Ectodermal cell (in vitro differentiated cells): ENCODE results near the gene PLEKHH1.

ENCODE experiments used
- H3K27ac ChIP-seq: 2 replicates; pipeline ENCODE4 v1.7.0; 2013; ENCODE audit warnings: mild to moderate bottlenecking, low read depth, low read length; ENCODE audit not compliant: insufficient read depth, poor library complexity, severe bottlenecking
- H3K27me3 ChIP-seq: 2 replicates; pipeline ENCODE4 v1.7.0; 2013; ENCODE audit warnings: mild to moderate bottlenecking, low read length; ENCODE audit not compliant: insufficient read depth, control insufficient read depth, poor library complexity, severe bottlenecking
- H3K36me3 ChIP-seq: one replicate; pipeline ENCODE4 v1.7.0; 2013; ENCODE audit warnings: low read length; ENCODE audit not compliant: control insufficient read depth, insufficient read depth
- H3K4me1 ChIP-seq: one replicate; pipeline ENCODE4 v1.7.0; 2013; ENCODE audit warnings: low read length; ENCODE audit not compliant: control insufficient read depth, insufficient read depth
- H3K4me3 ChIP-seq: 2 replicates; pipeline ENCODE4 v1.7.0; 2013; ENCODE audit warnings: low read depth, low read length, control low read depth; ENCODE audit not compliant: insufficient read depth
- H3K9me3 ChIP-seq: 2 replicates; pipeline ENCODE4 v1.7.0; 2013; ENCODE audit warnings: mild to moderate bottlenecking, low read length, moderate library complexity; ENCODE audit not compliant: control insufficient read depth
- WGBS, 2 experiments: methylation state at CpG; one replicate each; pipeline ENCODE4 v1.1.7; 2013; ENCODE audit warnings: missing lambda C conversion rate in 2 of 2; 5-methylcytosine and 5-hydroxymethylcytosine counted together

Gene PLEKHH1

DNA sequence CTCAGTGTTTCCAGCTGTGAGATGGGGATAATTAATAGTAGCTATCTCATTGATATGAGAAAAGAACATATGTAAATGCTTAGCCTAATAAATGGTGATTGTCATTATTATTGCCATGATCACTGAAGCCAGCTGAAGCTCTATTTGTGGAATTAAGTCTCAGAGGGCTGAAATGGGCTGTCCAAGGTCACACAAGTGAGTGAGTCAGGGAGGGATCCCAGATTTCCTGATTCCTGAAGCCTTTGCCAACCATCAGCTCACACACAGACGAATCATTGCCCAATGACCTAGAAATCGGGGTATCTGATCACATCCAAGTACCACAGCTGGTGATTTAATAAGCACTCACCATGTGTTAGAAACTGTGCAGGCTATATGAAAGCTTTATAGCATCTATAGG, 23.0 kb upstream of the PLEKHH1 start:
- H3K9me3 ChIP-seq = no peaks in the 10 kb centered on the region
- no peak overlapping the region for H3K4me3 ChIP-seq
- H3K36me3 ChIP-seq = no peaks in the 10 kb centered on the region
- no peaks in the 10 kb centered on the region for H3K4me1 ChIP-seq
- peaks cover 33% of the 10 kb centered on the region for H3K27me3 ChIP-seq
- 97 to 100% methylated on average over 2 of the region's 2 CpGs for WGBS, 2 experiments
- no peak overlapping the region for H3K27ac ChIP-seq

DNA sequence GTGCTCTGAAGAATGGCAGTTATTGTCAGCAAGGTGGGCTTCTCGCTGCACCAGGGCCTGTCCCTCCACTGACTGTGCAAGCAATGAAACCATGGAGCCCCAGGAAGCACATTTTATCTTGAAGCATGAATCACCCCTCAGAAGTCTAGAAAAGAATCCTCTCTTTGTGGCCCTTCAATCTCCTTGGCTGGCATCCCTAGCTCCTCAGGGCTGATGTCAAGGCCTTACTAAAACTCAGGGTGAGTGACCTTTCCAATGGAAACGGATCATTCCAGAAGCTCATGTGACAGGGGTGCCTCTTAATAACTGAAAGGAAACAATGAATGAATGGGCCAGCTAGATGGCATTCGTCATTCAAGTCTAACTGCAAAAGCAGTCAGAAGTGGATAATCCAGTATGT, 22.3 kb upstream of the PLEKHH1 start:
- no peaks in the 10 kb centered on the region for H3K4me1 ChIP-seq
- H3K27ac ChIP-seq = no peak overlapping the region
- H3K27me3 ChIP-seq = peaks cover 40% of the 10 kb centered on the region
- no peaks in the 10 kb centered on the region for H3K9me3 ChIP-seq
- H3K4me3 ChIP-seq = no peak overlapping the region
- 76 to 83% methylated on average over 3 of the region's 3 CpGs for WGBS, 2 experiments
- no peaks in the 10 kb centered on the region for H3K36me3 ChIP-seq

DNA sequence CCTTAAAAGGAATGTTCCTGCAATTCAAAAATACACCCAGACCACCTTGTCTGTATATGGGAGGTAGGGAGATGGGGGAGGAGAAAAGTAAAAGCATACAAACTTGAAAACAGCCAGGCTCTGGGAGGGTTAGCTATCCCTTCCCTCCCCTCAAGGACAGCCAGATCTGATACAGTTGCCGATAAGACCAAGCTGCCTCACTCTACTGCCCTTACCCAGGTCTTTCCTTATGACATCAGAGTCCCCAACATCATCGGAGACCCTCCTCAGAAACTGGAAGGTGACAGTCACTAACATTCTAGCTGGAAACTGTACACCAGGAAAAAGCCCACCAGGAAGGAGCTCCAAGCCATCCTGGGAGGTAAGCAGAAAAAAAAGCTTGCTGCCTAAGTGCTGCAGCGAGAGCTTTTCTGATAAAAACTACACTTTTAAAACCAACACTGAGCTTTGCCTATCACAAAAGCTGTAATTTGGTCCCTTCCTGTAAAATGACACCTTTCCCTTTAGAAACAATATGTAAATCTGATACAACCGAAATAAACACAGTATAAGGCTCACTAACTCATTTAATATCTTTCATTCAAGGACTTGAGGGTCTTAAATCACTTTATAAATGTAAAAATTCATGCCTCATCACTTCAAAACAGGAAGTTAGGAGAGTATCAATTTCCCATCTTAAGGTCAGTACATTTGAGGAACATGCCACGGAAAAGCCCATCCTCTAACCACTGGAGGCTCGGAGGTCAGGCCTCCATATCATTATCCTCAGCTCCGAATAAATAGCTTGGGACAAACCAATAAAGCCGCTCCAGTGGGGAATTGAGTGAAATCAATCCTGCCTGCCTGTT, 20.4 kb upstream of the PLEKHH1 start:
- Histone ChIP-seq H3K4me3 (no peak overlapping the region), H3K9me3 (no peaks in the 10 kb centered on the region), H3K36me3 (no peaks in the 10 kb centered on the region), H3K27me3 (peaks cover 58% of the 10 kb centered on the region), H3K27ac (no peak overlapping the region), H3K4me1 (no peaks in the 10 kb centered on the region)
- WGBS, 2 experiments = 78 to 80% methylated on average over 8 of the region's 8 CpGs

DNA sequence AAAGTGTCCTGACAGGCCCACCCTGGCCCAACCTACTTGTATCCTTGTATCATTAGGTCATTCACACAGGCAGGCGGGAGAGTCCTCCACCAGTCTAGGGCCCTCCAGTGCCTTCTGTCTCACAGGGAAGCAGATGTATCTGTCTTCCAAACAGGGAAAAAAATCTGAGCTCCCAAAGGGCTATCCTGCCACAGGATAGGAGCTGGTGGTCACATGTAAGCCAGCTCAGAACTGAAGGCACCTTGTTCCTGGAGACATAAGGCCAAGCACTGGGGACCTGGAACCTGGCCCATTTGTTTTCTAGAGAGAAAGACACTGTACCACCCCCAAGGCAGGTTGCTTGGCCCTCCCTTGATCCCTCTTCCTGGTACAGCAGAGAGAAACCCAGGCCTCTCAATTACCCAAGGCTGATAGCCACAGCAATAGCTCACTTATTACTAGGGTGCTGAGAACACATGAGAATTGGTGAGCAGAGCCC, 19.4 kb upstream of the PLEKHH1 start:
- peaks cover 68% of the 10 kb centered on the region for H3K27me3 ChIP-seq
- 78 to 91% methylated on average over 1 of the region's 1 CpG for WGBS, 2 experiments
- H3K36me3 ChIP-seq = no peaks in the 10 kb centered on the region
- no peak overlapping the region for H3K27ac ChIP-seq
- no peak overlapping the region for H3K4me3 ChIP-seq
- no peaks in the 10 kb centered on the region for H3K9me3 ChIP-seq
- H3K4me1 ChIP-seq = no peaks in the 10 kb centered on the region

DNA sequence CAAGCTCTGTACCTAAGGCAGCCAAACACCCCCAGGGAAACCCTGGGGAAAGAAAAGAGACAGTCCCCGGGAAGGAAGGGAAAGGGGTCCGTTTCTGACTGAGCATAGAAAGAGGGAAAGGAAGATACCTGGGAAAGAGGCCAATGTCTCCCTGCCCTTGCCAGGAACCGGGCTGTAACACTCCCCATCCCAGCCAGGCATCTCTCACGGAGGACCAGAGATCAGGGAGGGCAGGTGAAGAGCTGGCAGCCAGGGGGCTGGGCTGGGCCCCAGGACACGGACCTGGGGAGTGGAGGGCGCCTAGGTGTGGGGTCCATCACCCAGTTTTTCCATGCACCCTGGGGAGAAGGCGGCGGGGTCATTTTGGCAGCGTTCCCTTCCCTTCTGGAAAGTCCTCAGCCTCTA, 18.9 kb upstream of the PLEKHH1 start:
- Histone ChIP-seq H3K9me3 (no peaks in the 10 kb centered on the region), H3K27ac (no peak overlapping the region), H3K36me3 (no peaks in the 10 kb centered on the region), H3K4me3 (peak overlapping the region; percentile 40), H3K27me3 (peaks cover 73% of the 10 kb centered on the region), H3K4me1 (no peaks in the 10 kb centered on the region)
- 55 to 58% methylated on average over 9 of the region's 9 CpGs for WGBS, 2 experiments

DNA sequence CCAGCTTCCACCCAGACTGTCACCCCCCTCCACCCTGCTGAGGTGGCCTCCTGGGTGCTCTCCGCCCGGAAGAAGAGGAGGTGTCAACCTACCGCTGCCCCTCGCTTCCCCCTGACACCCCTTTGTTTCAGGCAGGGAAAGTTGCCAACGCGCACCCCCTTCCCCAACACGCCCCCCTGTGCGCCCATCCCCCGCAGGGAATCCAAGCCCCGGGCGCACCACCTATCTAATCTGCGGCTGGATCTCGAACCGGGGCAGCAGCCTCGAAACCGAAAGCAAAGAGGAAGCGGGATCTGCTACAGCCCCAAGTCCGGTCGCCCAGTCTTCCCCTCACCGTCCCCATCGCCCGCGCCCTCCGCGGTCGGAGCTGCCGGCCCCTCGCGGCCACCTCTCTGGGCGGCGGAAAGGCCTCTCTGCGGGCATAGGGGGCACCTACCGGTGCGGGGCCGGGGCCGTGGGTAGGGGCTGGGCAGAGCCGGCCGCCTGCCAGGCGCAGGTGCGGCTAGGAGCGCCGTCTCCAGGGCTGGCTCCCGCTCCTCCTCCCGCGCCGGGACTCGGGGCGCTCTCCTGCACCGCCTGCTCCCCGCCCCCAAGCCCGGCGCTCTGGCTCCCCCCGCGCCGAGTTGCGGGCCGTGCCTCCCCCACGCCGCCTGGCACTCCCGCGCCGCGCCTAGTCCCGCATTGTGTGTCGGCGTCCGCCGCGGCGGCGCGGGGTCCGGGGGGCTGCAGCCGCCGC, 18.3 kb upstream of the PLEKHH1 start:
- no peaks in the 10 kb centered on the region for H3K9me3 ChIP-seq
- H3K4me3 ChIP-seq = peak overlapping the region; percentile 40
- H3K27me3 ChIP-seq = peaks cover 78% of the 10 kb centered on the region
- 2 to 3% methylated on average over 75 of the region's 75 CpGs for WGBS, 2 experiments
- H3K4me1 ChIP-seq = no peaks in the 10 kb centered on the region
- no peak overlapping the region for H3K27ac ChIP-seq
- no peaks in the 10 kb centered on the region for H3K36me3 ChIP-seq

DNA sequence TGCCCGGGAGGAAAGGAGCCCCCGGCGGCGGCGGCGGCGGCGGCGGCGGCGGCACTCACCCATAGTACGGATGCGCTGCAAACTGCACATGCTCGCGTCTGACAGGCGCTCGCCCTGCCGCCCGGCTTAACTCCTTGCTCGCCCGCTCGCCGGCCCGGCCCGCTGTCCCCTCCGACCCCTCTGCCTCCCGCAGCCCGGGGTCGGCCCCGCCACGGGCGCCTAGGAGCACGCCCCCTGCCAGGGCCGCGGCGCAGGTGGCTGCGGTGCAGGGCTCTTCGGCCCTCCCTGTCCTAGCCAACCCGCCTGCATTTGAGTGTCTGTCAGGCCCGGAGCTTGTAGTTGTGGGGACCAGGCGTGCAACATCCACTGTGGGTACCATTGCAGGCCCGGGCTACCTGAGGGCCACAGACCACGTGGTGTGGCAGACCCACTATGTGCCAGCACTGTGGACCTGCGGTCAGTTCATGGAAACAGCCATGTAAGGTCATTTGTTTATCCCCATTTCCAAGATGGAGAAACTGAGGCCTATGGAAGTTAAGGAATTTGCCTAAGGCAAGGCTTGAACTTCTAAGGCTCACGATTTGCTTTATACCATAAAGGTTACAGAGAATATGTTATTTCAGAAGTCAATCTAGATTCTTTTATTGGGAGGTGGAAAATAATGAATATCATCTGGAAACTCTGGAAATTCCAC, 17.6 kb upstream of the PLEKHH1 start:
- WGBS, 2 experiments = 9% methylated on average over 45 of the region's 45 CpGs
- Histone ChIP-seq H3K4me1 (no peaks in the 10 kb centered on the region), H3K9me3 (no peaks in the 10 kb centered on the region), H3K27me3 (peaks cover 78% of the 10 kb centered on the region), H3K27ac (no peak overlapping the region), H3K36me3 (no peaks in the 10 kb centered on the region), H3K4me3 (peak overlapping the region; percentile 40)

DNA sequence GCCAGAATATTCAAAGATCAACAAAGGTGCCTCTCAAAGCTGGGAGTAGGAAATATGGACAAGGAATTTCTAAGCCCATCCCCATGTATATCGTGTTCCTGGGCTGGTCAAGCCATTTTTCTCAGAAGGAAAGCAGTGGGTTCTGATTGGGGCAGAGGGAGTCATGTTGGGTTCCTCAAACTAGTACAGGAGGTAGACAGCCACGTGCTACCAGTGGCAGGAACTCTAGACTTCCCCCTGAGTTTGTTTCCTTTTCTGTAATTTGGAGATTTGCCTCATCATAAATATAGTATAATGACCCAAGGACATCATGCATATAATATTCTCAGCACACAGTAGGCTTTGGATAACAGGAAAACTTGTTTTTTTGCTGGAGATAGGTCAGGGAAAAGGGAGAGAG, 16.4 kb upstream of the PLEKHH1 start:
- Histone ChIP-seq H3K36me3 (no peaks in the 10 kb centered on the region), H3K27ac (no peak overlapping the region), H3K9me3 (no peaks in the 10 kb centered on the region), H3K27me3 (peaks cover 78% of the 10 kb centered on the region), H3K4me1 (no peaks in the 10 kb centered on the region), H3K4me3 (no peak overlapping the region)
- 34 to 35% methylated on average over 2 of the region's 2 CpGs for WGBS, 2 experiments

DNA sequence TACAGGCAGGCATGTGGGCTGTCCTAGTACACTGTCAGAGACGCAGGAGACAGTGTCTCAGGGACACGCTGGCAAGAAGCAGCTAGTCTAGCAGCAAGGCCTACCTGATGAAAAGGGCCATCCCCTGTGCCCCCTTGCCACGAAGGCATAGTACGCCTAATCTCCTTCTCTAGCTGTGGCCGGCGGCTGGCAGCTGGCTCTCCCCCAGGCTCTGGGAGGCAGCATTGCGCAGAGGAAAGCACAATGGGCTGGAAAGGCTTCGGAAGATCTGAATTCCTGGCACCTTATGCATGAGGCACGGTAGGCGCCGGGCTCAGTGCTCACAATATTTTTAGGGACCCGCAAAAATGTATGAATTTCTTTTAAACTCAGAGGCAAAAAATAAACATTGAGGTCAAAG, 16.0 kb upstream of the PLEKHH1 start:
- peaks cover 76% of the 10 kb centered on the region for H3K27me3 ChIP-seq
- WGBS, 2 experiments = 27 to 28% methylated on average over 12 of the region's 12 CpGs

DNA sequence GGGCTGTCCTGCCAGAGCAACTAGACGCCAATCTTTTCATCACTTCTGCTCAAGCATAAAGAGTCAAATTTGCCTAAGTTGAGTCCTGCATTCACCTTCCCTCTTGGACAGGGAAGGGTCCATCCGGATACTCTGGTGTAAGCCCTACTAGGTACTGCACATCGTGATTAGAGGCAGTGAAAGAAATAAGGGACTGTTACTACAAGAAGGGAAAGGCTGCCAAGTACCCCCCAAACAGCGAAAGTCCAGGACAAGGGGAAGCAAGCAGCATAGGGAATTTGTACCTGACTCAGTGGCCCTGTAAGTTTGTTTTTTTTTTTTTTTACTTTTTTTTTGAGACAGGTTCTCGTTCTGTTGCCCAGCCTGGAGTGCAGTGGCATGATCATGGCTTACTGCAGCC, 13.7 kb upstream of the PLEKHH1 start:
- Histone ChIP-seq H3K27me3 (peaks cover 53% of the 10 kb centered on the region), H3K4me3 (no peak overlapping the region), H3K9me3 (no peaks in the 10 kb centered on the region), H3K4me1 (no peaks in the 10 kb centered on the region), H3K36me3 (no peaks in the 10 kb centered on the region), H3K27ac (no peak overlapping the region)
- 92 to 94% methylated on average over 5 of the region's 5 CpGs for WGBS, 2 experiments

More for the DNA sequence above, 16.0 kb upstream of the PLEKHH1 start:
- Histone ChIP-seq H3K27ac (no peak overlapping the region), H3K4me3 (no peak overlapping the region), H3K36me3 (no peaks in the 10 kb centered on the region), H3K9me3 (no peaks in the 10 kb centered on the region), H3K4me1 (no peaks in the 10 kb centered on the region)
